Activated naive CD4-positive, alpha-beta T cell treated with anti-CD3 and anti-CD28 coated beads, Interleukin-2, amount 50 U/mL, for 24 hours (primary cell): ENCODE measurements around the gene RNPEPL1.
"Not testable (repeated sequence)": the region's sequence is repeated elsewhere in the genome, so short reads cannot be mapped to it uniquely, and the experiment has no call there.

Experiments used
- H3K27ac Mint-ChIP-seq: one replicate; pipeline ENCODE4 v1.8.0; 2021; ENCODE audit warnings: mild to moderate bottlenecking, mixed read lengths
- H3K27me3 Mint-ChIP-seq: one replicate; pipeline ENCODE4 v1.8.0; 2021; ENCODE audit warnings: mixed read lengths
- H3K36me3 Mint-ChIP-seq: one replicate; pipeline ENCODE4 v1.8.0; 2021; ENCODE audit warnings: mixed read lengths
- H3K4me1 Mint-ChIP-seq: one replicate; pipeline ENCODE4 v1.8.0; 2021; ENCODE audit warnings: mixed read lengths
- H3K4me3 Mint-ChIP-seq: one replicate; pipeline ENCODE4 v1.8.0; 2021; ENCODE audit warnings: mild to moderate bottlenecking, mixed read lengths
- H3K9me3 Mint-ChIP-seq: one replicate; pipeline ENCODE4 v1.8.0; 2021; ENCODE audit warnings: mixed read lengths

Gene RNPEPL1

DNA sequence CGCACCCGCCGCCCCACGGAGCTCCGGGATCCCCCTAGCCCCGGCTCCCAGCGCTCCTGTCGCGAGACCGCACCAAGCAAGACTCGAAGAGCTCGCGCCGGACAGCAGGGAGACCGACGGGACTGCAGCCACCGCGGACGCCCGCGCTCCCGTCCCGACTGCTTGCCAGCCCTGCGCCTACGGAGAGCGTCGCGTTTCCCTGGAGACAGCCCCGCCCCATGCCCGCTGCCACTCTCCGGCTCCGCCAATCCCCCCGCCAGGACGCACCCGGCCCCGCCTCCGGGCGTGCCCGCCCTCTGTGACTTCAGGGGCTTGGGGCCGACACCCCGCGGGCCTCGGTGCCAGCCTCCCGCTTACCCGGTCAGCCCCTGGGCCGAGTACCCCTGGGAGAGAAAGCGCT lies 10.5 kb upstream of the RNPEPL1 start, which contains the start of gene ANKMY1:
TSS of gene ANKMY1 (minus strand) at position 181 of the 400 bp plus-strand sequence. CDS start 653 bp downstream, outside the sequence.
- H3K36me3 Mint-ChIP-seq, result peaks cover 10% of the 10 kb centered on the region
- no peaks in the 10 kb centered on the region for H3K9me3 Mint-ChIP-seq
- H3K27me3 Mint-ChIP-seq, result no peaks in the 10 kb centered on the region
- H3K4me3 Mint-ChIP-seq, result peak within 1 kb of the TSS; percentile 92
- peak within 1 kb of the TSS; percentile 36 for H3K27ac Mint-ChIP-seq
- peaks cover 52% of the 10 kb centered on the region for H3K4me1 Mint-ChIP-seq

- Mint-ChIP-seq H3K4me1 (peaks cover 55% of the 10 kb centered on the region), H3K27ac (no peak overlapping the region), H3K36me3 (peaks cover 8% of the 10 kb centered on the region)
Observed at GRCh38 chr2:240558236-240558761, 10.0 kb upstream of the RNPEPL1 start.

DNA sequence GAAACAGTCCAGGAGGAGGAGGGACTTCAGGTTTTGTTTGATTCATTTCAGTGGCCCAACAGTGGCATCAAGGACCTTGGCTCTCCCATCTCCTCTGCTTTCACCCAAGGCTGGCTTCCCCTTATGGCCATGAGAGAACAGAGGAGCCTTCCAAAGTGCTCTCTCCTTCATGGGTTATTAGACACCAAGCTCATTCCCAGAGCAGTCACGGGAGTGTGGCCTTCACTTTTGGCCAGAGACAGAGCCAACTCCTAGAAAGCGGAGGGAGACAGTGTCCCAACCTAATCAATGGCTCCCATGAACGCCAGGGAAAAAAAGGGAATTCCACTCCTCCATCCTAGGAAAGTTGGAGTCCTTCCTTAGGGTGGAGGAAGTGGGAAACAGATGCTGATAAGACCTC lies 9.0 kb upstream of the RNPEPL1 start:
- peak overlapping the region; percentile 92 for H3K4me3 Mint-ChIP-seq
- H3K4me1 Mint-ChIP-seq, result peaks cover 65% of the 10 kb centered on the region
- H3K36me3 Mint-ChIP-seq, result peaks cover 12% of the 10 kb centered on the region
- no peaks in the 10 kb centered on the region for H3K27me3 Mint-ChIP-seq
- no peak overlapping the region for H3K27ac Mint-ChIP-seq
- no peaks in the 10 kb centered on the region for H3K9me3 Mint-ChIP-seq

More at GRCh38 chr2:240558236-240558761, 10.0 kb upstream of the RNPEPL1 start:
- Mint-ChIP-seq H3K9me3 (no peaks in the 10 kb centered on the region), H3K27me3 (no peaks in the 10 kb centered on the region), H3K4me3 (peak overlapping the region; percentile 92)

- no peaks in the 10 kb centered on the region for H3K9me3 Mint-ChIP-seq
- H3K4me3 Mint-ChIP-seq, result peak within 1 kb of the TSS; percentile 92
- no peaks in the 10 kb centered on the region for H3K27me3 Mint-ChIP-seq
- peak within 1 kb of the TSS; percentile 92 for H3K27ac Mint-ChIP-seq
- peaks cover 71% of the 10 kb centered on the region for H3K4me1 Mint-ChIP-seq
- peaks cover 13% of the 10 kb centered on the region for H3K36me3 Mint-ChIP-seq
Observed at GRCh38 chr2:240560084-240560479, 8.2 kb upstream of the RNPEPL1 start, which contains the start of gene DUSP28. Gene DUSP28 (plus strand): TSS chr2:240560357. CDS start chr2:240560685, 328 bp downstream.

- Mint-ChIP-seq H3K36me3 (peaks cover 12% of the 10 kb centered on the region), H3K9me3 (no peaks in the 10 kb centered on the region)
Observed at GRCh38 chr2:240560480-240561324, 7.6 kb upstream of the RNPEPL1 start.

GRCh38 chr2:240561325-240561971 lies 6.8 kb upstream of the RNPEPL1 start:
- peak overlapping the region; percentile 90 for H3K4me3 Mint-ChIP-seq
- no peaks in the 10 kb centered on the region for H3K27me3 Mint-ChIP-seq
- peaks cover 12% of the 10 kb centered on the region for H3K36me3 Mint-ChIP-seq
- H3K4me1 Mint-ChIP-seq, result peaks cover 71% of the 10 kb centered on the region
- no peaks in the 10 kb centered on the region for H3K9me3 Mint-ChIP-seq
- peak overlapping the region; percentile 92 for H3K27ac Mint-ChIP-seq

More at GRCh38 chr2:240560480-240561324, 7.6 kb upstream of the RNPEPL1 start:
- Mint-ChIP-seq H3K27me3 (no peaks in the 10 kb centered on the region), H3K4me3 (peak overlapping the region; percentile 90), H3K4me1 (peaks cover 73% of the 10 kb centered on the region), H3K27ac (peak overlapping the region; percentile 92)

DNA sequence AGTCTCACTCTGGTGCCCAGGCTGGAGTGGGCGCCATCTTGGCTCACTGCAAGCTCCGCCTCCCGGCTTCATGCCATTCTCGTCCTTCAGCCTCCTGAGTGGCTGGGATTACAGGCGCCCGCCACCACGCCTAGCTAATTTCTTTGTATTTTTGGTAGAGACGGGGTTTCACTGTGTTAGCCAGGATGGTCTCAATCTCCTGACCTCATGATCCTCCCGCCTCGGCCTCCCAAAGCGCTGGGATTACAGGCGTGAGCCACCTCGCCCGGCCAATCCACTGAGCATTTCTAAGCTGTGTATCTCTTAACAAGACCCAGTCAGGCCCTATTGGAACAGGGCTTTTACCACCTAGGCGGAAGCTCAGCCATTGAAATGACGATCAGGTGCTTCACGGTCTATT lies 5.1 kb upstream of the RNPEPL1 start:
- Mint-ChIP-seq H3K4me1 (peaks cover 72% of the 10 kb centered on the region), H3K36me3 (peaks cover 12% of the 10 kb centered on the region)
- H3K27ac Mint-ChIP-seq, H3K9me3 Mint-ChIP-seq, H3K4me3 Mint-ChIP-seq, H3K27me3 Mint-ChIP-seq: not testable (repeated sequence)

- Mint-ChIP-seq H3K27me3 (no peaks in the 10 kb centered on the region), H3K9me3 (no peaks in the 10 kb centered on the region), H3K27ac (peak overlapping the region; percentile 97), H3K4me3 (peak overlapping the region; percentile 91), H3K4me1 (peaks cover 64% of the 10 kb centered on the region), H3K36me3 (peaks cover 8% of the 10 kb centered on the region)
Observed at GRCh38 chr2:240563951-240564560, 4.2 kb upstream of the RNPEPL1 start.

- Mint-ChIP-seq H3K4me1 (peaks cover 63% of the 10 kb centered on the region), H3K36me3 (peaks cover 5% of the 10 kb centered on the region), H3K9me3 (no peaks in the 10 kb centered on the region)
Observed at GRCh38 chr2:240564561-240565332, 3.5 kb upstream of the RNPEPL1 start.

DNA sequence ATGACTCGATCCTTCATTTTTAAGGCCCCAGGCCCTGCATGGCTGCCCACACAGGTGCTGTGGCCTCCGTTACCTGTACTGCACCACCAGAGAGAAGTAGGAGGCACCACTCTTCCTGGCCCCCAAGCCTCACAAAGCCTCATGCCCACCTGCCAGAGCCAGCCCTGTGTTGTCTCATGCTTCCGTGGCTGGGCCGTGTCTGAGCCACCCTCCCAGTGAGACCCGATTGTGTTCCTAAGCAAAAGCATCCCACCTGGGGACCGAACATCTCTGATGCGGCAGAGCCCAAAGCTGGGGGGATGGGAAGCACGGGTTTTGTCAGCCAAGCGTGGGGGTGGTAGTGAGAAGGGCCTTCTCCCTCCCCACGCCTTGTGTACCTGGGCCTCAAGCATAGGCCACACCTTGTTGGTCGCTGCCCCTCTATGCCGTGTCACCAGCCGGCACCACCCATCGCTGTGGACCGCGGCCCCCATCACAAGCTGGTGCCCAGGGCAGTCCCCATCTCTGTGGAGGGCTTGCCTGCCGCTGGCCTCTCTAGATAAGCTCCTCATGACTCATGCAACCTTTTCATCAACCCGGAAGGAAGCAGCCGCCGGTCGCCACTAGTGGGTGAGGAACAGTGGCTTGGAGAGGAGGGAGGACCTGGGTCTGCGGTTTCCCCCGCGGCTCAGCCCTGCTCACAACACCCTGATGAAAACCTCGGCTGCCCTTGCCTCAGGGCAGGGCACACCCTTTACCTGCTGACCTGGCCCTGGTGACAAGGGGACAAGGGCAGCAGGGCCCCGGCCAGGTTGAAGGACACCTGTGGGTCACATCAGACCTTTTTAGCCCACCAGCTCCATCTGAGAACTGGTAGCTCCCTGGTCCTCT lies 2.7 kb upstream of the RNPEPL1 start:
- no peaks in the 10 kb centered on the region for H3K9me3 Mint-ChIP-seq
- H3K4me3 Mint-ChIP-seq, result peak overlapping the region; percentile 91
- no peaks in the 10 kb centered on the region for H3K27me3 Mint-ChIP-seq
- H3K4me1 Mint-ChIP-seq, result peaks cover 70% of the 10 kb centered on the region
- H3K27ac Mint-ChIP-seq, result peak overlapping the region; percentile 97
- H3K36me3 Mint-ChIP-seq, result peaks cover 5% of the 10 kb centered on the region

More at GRCh38 chr2:240564561-240565332, 3.5 kb upstream of the RNPEPL1 start:
- peak overlapping the region; percentile 91 for H3K4me3 Mint-ChIP-seq
- no peaks in the 10 kb centered on the region for H3K27me3 Mint-ChIP-seq
- peak overlapping the region; percentile 97 for H3K27ac Mint-ChIP-seq

DNA sequence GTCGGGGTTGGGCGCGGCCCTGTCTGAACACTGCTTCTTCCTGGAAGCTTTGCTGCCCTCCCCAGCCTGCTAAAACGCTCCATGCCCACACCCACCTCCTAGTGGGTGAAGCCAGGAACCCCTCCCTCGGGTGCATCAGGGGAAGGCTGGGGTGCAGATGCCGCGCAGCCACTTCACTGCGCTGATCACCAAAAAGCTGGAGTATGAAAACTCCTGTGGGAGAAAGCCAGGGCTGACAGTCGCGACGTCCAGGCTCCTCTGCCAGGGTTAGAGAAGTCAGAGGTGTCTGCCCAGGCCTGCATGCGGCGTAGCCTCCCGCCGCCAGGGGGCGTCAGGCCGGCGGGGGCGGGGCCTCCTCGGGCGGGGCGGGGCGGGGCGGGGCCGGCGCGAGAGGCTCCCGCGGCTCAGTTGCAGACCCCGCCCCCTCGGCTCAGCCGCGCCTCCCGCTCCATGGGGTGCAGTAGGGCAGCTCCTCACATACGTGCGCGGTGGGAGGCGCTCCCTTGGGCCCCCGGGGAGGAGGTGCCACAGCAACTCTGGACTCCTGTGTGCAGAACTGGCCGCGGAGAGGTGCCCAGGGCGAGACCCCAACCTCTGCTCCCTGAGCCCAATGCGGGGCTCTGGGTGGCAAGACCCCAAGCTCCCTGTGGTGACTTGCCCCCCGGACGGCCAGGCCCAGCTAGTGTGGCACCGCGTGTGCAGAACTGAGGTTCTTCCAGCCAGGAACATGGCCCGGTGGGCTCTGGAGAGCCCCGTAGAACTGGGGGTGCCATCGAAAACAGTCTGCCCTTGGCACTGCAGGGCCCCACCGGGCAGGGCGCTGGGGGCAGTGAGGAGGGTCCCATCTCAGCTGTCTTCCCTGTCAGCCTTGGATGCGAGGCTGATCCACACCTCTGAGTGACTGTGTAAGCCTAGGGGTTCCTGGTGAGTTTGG lies 1.8 kb upstream of the RNPEPL1 start:
- Mint-ChIP-seq H3K4me3 (peak overlapping the region; percentile 93), H3K36me3 (peaks cover 5% of the 10 kb centered on the region), H3K27ac (peak overlapping the region; percentile 97), H3K4me1 (peaks cover 76% of the 10 kb centered on the region), H3K9me3 (no peaks in the 10 kb centered on the region), H3K27me3 (no peaks in the 10 kb centered on the region)

DNA sequence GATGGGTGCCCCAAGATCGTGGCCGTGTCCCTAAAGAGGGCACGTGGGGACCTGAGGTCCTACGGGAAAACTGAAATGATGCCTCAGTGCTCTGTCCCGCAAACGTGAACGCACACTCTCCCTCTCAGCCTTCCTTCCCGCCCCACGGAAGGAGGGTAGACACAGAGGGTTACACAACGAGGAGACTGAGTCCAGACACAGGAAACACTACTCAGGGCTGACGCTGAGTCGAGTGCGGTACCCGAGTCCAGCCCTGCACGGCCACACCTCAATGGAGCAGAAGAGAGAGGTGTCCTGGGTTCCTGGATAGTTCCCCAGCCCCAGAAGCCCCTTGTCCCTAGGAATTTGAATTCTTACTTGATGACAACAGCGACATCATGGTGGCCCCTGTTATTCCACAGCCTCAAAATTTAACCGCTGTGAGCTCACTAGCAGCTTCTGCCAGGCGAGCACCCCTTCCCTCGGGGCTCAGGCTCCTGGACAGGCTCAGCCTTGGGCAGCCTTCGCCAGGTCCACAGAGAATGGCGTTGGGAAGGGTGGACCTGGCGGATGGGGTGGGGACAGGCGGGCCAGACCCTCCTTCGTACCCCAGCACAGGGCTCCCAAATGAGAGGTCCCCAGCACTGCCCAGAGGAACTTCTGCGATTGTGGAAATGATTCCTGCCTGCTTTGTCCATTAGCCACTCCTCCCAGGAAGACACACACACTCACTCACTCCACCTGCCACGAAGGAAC lies 980 bp upstream of the RNPEPL1 start:
- Mint-ChIP-seq H3K27me3 (no peaks in the 10 kb centered on the region), H3K27ac (peak overlapping the region; percentile 93), H3K36me3 (peaks cover 5% of the 10 kb centered on the region), H3K4me1 (peaks cover 67% of the 10 kb centered on the region), H3K9me3 (no peaks in the 10 kb centered on the region), H3K4me3 (peak overlapping the region; percentile 93)
